Urinary bladder (tissue), 4 donors: Measurements from ENCODE around the gene PDE3A. TPM values are rescaled to one million over a fixed set of nuclear protein-coding genes. Genes with fewer than 3 reads are reported as not detected.

Experiments used
- DNase-seq: peaks from one replicate; pipeline ENCODE4 v3.0.0-alpha.2; 2015; ENCODE audit errors: extremely low spot score
- H3K27ac ChIP-seq: one replicate; pipeline ENCODE4 v1.5.1; 2013; ENCODE audit warnings: low read depth, mild to moderate bottlenecking, moderate library complexity
- H3K36me3 ChIP-seq: one replicate; pipeline ENCODE4 v1.6.1; 2013; ENCODE audit warnings: mild to moderate bottlenecking, moderate library complexity; ENCODE audit not compliant: insufficient read depth
- H3K4me1 ChIP-seq: one replicate; pipeline ENCODE4 v1.6.1; 2013; ENCODE audit warnings: mild to moderate bottlenecking, moderate library complexity; ENCODE audit not compliant: insufficient read depth
- H3K4me3 ChIP-seq: one replicate; pipeline ENCODE4 v1.5.1; 2013; ENCODE audit warnings: low read depth, low read length
- WGBS: extraction: QIAGEN DNeasy Blood & Tissue Kit; methylation state at CpG from one replicate; pipeline ENCODE4 v1.1.7; 2013; 5-methylcytosine and 5-hydroxymethylcytosine counted together
- polyA plus RNA-seq: library from polyadenylated mRNA; stranded (reverse); fragments of 200-250 nt; gene quantifications from one replicate; pipeline ENCODE4 v1.2.3, GENCODE V29; 2013
- total RNA-seq: library from RNA; depleted of rRNA; stranded (reverse); fragments of >200 nt; gene quantifications from one replicate; pipeline ENCODE4 v1.2.3, GENCODE V29; 2014
- donor health status: healthy with polysubstance abuse.
- donor health status: healthy.

PDE3A gene
- total and polyA plus RNA-seq, 2 donors: 3.8 to 63.7 TPM

GRCh38 chr12:20415641-20416040 lies 47.3 kb downstream of the PDE3A start:
- 71% methylated on average over 6 of the region's 6 CpGs for WGBS
- Histone ChIP-seq H3K36me3 (no peaks in the 10 kb centered on the region), H3K4me1 (no peaks in the 10 kb centered on the region), H3K4me3 (no peak overlapping the region), H3K27ac (no peak overlapping the region)
- DNase-seq: no peak

DNA sequence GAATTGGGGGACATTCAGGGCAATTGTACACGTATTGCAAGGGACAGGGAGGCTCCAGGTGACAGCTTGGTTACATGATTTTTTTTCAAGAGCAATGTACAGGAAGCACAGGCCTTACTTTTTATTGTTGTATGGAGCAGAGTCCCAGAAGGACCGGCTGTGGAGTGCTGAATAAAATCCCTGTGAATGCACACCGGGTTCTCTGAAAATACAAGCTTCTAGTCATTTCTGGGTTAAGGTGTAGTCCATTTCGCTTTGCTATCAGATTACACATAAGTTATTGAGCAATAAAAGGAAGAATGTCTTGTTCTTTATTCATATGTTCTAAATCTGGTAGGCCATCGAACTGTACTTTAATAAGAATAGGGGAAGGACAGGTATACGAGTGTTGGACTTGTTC lies 52.2 kb downstream of the PDE3A start:
- H3K4me3 ChIP-seq: no peak overlapping the region
- no peak overlapping the region for H3K27ac ChIP-seq
- no peaks in the 10 kb centered on the region for H3K4me1 ChIP-seq
- H3K36me3 ChIP-seq: no peaks in the 10 kb centered on the region
- DNase-seq: no peak
- WGBS: 76% methylated on average over 6 of the region's 6 CpGs

GRCh38 chr12:20421421-20421820 lies 53.1 kb downstream of the PDE3A start:
- Histone ChIP-seq H3K4me3 (no peak overlapping the region), H3K4me1 (no peaks in the 10 kb centered on the region), H3K27ac (no peak overlapping the region), H3K36me3 (no peaks in the 10 kb centered on the region)
- 84% methylated on average over 2 of the region's 2 CpGs for WGBS
- no peak for DNase-seq

- 65% methylated on average over 3 of the region's 3 CpGs for WGBS
- Histone ChIP-seq H3K4me1 (no peaks in the 10 kb centered on the region), H3K36me3 (no peaks in the 10 kb centered on the region), H3K4me3 (no peak overlapping the region), H3K27ac (no peak overlapping the region)
- DNase-seq: no peak
These were observed 55.2 kb downstream of the PDE3A start for GRCh38 chr12:20423557-20423956.

DNA sequence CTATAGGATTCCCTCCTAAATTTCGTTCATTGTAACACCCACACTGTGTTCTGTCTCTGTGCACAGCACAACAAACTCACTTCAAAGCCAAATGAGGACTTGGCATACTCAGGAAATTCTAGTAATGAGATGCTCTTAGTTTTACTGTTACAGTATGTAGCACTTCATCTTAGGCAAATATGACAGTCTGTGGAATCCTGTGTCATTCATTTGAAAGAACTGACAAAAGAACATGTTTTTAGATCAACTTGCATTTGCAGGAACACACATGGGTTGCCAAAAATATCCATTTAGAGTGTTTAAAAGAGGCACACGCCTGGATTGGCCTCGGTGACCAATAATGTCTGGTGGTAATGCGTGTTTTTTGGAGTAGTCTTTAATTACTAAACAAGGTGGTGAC lies 56.5 kb downstream of the PDE3A start:
- no peak overlapping the region for H3K27ac ChIP-seq
- no peaks in the 10 kb centered on the region for H3K4me1 ChIP-seq
- H3K4me3 ChIP-seq: no peak overlapping the region
- no peaks in the 10 kb centered on the region for H3K36me3 ChIP-seq
- WGBS: 89% methylated on average over 4 of the region's 4 CpGs
- DNase-seq: no peak

DNA sequence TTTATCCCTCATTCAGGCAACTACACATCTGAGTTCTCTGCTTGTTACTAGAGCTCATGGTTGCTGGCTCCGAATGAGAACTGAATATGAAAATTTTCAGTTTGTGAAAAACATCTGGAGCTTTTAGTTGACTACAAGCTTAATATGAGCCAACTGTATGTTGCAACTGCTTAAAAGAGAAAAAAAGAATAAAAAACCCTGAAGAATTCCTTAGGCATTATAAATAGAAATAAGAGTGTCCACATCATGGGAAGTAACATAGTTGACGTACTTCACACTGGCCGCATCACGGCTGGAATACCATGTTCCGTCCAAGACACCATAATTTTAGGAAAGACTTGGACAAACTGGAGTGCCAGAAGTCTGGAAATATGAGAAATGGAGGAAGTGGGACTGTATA lies 57.9 kb downstream of the PDE3A start:
- H3K4me1 ChIP-seq: no peaks in the 10 kb centered on the region
- H3K27ac ChIP-seq: no peak overlapping the region
- DNase-seq: no peak

DNA sequence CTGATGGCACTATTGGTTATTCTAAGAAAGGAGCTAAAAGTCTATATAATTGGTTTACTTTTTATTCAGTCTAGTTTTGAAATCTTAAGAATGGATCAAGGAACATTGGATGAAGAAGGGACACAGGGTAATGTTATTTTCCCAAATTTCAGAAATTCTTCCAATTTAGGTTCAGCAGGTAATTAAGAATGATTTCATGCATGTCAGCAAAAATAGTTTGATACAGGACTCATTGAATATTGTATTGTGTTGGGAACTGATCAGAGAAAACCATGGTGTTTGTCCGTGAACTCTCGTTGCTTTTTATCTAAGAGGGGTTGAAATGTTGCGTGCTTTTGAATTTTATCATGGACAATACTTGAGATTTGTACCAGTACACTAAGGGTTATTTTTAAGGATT lies 58.6 kb downstream of the PDE3A start:
- WGBS: 98% methylated on average over 3 of the region's 3 CpGs
- Histone ChIP-seq H3K4me1 (no peaks in the 10 kb centered on the region), H3K27ac (no peak overlapping the region), H3K4me3 (no peak overlapping the region), H3K36me3 (no peaks in the 10 kb centered on the region)
- DNase-seq: no peak

More for the DNA sequence above, 57.9 kb downstream of the PDE3A start:
- Histone ChIP-seq H3K4me3 (no peak overlapping the region), H3K36me3 (no peaks in the 10 kb centered on the region)
- 56% methylated on average over 5 of the region's 5 CpGs for WGBS

DNA sequence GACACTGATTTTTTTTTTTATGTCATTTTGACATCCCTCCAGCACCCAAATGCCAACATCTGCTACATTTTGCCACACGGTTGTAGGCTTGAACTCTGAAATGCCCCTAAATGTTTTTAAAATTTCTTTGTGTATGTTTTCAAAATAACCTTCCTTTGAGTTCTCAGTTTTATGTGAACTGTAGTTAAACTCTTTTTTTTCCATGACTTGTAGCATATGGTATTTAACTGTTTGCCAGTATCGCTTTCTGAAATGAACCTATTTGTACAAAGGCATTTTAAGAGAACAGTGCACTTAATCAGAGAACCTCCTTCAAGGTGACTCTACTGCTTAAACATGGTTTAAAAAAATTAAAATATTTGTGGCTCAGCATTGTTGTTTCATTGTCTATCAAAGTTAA lies 61.5 kb downstream of the PDE3A start:
- no peak overlapping the region for H3K27ac ChIP-seq
- DNase-seq: no peak
- whole genome bisulfite sequencing: 47% methylated on average over 2 of the region's 2 CpGs
- H3K4me1 ChIP-seq: no peaks in the 10 kb centered on the region
- no peak overlapping the region for H3K4me3 ChIP-seq
- no peaks in the 10 kb centered on the region for H3K36me3 ChIP-seq

- H3K4me3 ChIP-seq: no peak overlapping the region
- H3K27ac ChIP-seq: no peak overlapping the region
- H3K36me3 ChIP-seq: no peaks in the 10 kb centered on the region
- WGBS: 88% methylated on average over 1 of the region's 1 CpG
- DNase-seq: no peak
- H3K4me1 ChIP-seq: no peaks in the 10 kb centered on the region
These were observed 64.0 kb downstream of the PDE3A start for GRCh38 chr12:20432290-20432689.

DNA sequence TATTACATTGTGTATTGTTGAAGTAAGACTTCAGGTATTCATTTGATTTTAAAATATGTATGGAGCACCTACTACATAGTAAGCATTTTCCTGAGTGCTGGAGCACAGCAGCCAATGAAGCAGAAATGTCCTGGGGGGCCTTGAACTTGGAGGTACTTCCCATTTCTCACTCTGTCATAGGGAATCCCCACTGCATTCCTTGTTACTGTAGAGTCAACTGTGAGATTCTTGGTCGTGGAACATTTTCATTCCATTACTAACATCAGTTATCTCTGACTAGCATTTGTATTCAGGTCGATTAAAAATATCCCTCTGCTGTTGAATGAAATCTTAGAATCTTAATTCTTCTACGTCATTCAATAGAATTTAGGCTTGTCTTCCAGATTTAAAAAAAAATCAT lies 66.7 kb downstream of the PDE3A start:
- Histone ChIP-seq H3K4me3 (no peak overlapping the region), H3K27ac (no peak overlapping the region), H3K36me3 (no peaks in the 10 kb centered on the region), H3K4me1 (no peaks in the 10 kb centered on the region)
- WGBS: 42% methylated on average over 3 of the region's 3 CpGs
- DNase-seq: no peak

GRCh38 chr12:20436316-20436715 lies 68.0 kb downstream of the PDE3A start:
- Histone ChIP-seq H3K27ac (no peak overlapping the region), H3K4me3 (no peak overlapping the region), H3K36me3 (no peaks in the 10 kb centered on the region), H3K4me1 (no peaks in the 10 kb centered on the region)
- no peak for DNase-seq

- Histone ChIP-seq H3K4me3 (no peak overlapping the region), H3K36me3 (no peaks in the 10 kb centered on the region), H3K27ac (no peak overlapping the region), H3K4me1 (no peaks in the 10 kb centered on the region)
- 50% methylated on average over 2 of the region's 2 CpGs for WGBS
- DNase-seq: no peak
These were observed 70.0 kb downstream of the PDE3A start for GRCh38 chr12:20438299-20438779.

GRCh38 chr12:20439626-20440025 lies 71.3 kb downstream of the PDE3A start:
- DNase-seq: no peak
- WGBS: 91% methylated on average over 1 of the region's 1 CpG

DNA sequence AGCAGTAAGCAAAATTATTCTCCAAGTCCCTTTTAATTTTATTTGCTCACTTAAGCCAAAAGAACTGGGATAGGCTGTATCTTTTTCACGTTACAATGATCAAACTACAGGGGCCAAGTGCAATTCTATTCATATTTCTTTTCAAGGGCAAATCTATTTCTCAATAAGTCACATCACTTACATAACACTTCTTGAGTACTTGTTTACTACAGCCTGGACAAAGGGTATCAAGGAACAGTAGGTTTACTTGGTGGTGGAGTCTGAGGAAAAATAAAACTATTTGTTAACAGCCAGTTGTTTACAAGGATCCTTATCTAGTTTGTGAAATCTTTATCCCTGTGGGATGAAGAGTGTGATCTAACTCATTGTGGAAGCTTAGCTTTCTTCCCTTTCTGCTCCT lies 72.1 kb downstream of the PDE3A start:
- no peak for DNase-seq
- H3K4me1 ChIP-seq: no peaks in the 10 kb centered on the region
- 57% methylated on average over 1 of the region's 1 CpG for WGBS
- H3K27ac ChIP-seq: no peak overlapping the region
- no peak overlapping the region for H3K4me3 ChIP-seq
- no peaks in the 10 kb centered on the region for H3K36me3 ChIP-seq

More at GRCh38 chr12:20439626-20440025, 71.3 kb downstream of the PDE3A start:
- H3K4me1 ChIP-seq: no peaks in the 10 kb centered on the region
- H3K36me3 ChIP-seq: no peaks in the 10 kb centered on the region
- no peak overlapping the region for H3K27ac ChIP-seq
- no peak overlapping the region for H3K4me3 ChIP-seq

DNA sequence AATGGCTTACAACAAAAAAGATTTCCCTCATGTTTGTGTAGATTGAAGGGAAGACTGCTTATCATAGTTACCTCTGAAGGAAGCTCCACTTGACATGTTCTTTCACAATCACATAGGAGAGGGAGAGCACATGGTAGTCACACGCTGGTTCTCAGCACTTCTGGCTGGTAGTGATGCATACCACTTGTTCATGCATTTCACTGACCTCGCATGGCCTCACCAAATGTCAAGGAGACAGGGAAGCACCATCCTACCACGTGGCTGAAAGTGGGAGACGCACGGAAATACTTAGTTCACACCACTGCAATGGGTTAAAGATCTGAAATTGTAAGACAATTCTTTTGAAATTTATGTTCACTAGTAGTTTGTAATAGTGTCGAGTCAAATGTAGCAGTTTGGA lies 74.0 kb downstream of the PDE3A start:
- Histone ChIP-seq H3K36me3 (no peaks in the 10 kb centered on the region), H3K4me1 (no peaks in the 10 kb centered on the region), H3K4me3 (no peak overlapping the region), H3K27ac (no peak overlapping the region)
- 83% methylated on average over 6 of the region's 6 CpGs for WGBS
- no peak for DNase-seq
